Neural cell (in vitro differentiated cells): ENCODE measurements around the gene PPP2R3A. TPM values are rescaled to one million over a fixed set of nuclear protein-coding genes. Genes with fewer than 3 reads are reported as not detected.
"Not testable (repeated sequence)": the region's sequence is repeated elsewhere in the genome, so short reads cannot be mapped to it uniquely, and the experiment has no call there.

Experiments used
- H2AFZ ChIP-seq: fragments of 200-600, 300-800 bp; sonication (generic), shearing (Covaris generic); 2 replicates; pipeline ENCODE4 v1.6.0; 2014; ENCODE audit warnings: low read depth, mild to moderate bottlenecking, antibody characterized with exemption, low read length, moderate library complexity
- H3F3A ChIP-seq: fragments of 200-600 bp; shearing (Covaris generic); 2 replicates; pipeline ENCODE4 v1.6.1; 2016; ENCODE audit warnings: mild to moderate bottlenecking, moderate library complexity, mixed read lengths, antibody characterized with exemption, low read length; ENCODE audit not compliant: insufficient read depth, poor library complexity, severe bottlenecking
- H3K27ac ChIP-seq: fragments of 200-600, 300-800 bp; sonication (generic), shearing (Covaris generic); 2 replicates; pipeline ENCODE4 v1.5.1; 2014; ENCODE audit warnings: mild to moderate bottlenecking, low read length, moderate library complexity
- H3K27me3 ChIP-seq: fragments of 300-800, 200-600 bp; sonication (generic), shearing (Covaris generic); 2 replicates; pipeline ENCODE4 v1.6.0; 2014; ENCODE audit warnings: mild to moderate bottlenecking, low read depth, low read length, moderate library complexity; ENCODE audit not compliant: insufficient read depth
- H3K36me3 ChIP-seq: fragments of 300-800, 200-600 bp; sonication (generic), shearing (Covaris generic); 2 replicates; pipeline ENCODE4 v1.5.1; 2014; ENCODE audit warnings: mild to moderate bottlenecking, antibody characterized with exemption, low read length, moderate library complexity; ENCODE audit not compliant: insufficient read depth
- H3K4me2 ChIP-seq: fragments of 300-800, 200-600 bp; sonication (generic), shearing (Covaris generic); 2 replicates; pipeline ENCODE4 v1.6.0; 2014; ENCODE audit warnings: mild to moderate bottlenecking, low read length
- H3K4me3 ChIP-seq: fragments of 300-800, 200-600 bp; sonication (generic), shearing (Covaris generic); 2 replicates; pipeline ENCODE4 v1.5.1; 2014; ENCODE audit warnings: mild to moderate bottlenecking, low read length, moderate library complexity
- H3K79me2 ChIP-seq: fragments of 200-600 bp; shearing (Covaris generic); replicated peaks from 2 replicates; pipeline ENCODE4 v1.6.0; 2014; ENCODE audit warnings: mild to moderate bottlenecking, low read length, moderate library complexity; ENCODE audit not compliant: insufficient read depth
- H3K9ac ChIP-seq: fragments of 300-800, 200-600 bp; sonication (generic), shearing (Covaris generic); 2 replicates; pipeline ENCODE4 v1.6.1; 2016; ENCODE audit warnings: mild to moderate bottlenecking, low read length, mixed read lengths
- H3K9me2 ChIP-seq: fragments of 200-600 bp; shearing (Covaris generic); 2 replicates; pipeline ENCODE4 v1.6.1; 2016; ENCODE audit warnings: mild to moderate bottlenecking, low read length, mixed read lengths; ENCODE audit not compliant: insufficient read depth
- H3K9me3 ChIP-seq: fragments of 200-600, 300-800 bp; sonication (generic), shearing (Covaris generic); 2 replicates; pipeline ENCODE4 v1.6.1; 2016; ENCODE audit warnings: mild to moderate bottlenecking, mixed run types, low read length, moderate library complexity, mixed read lengths
- H4K20me1 ChIP-seq: fragments of 200-600 bp; shearing (Covaris generic); 2 replicates; pipeline ENCODE4 v1.6.1; 2016; ENCODE audit warnings: mild to moderate bottlenecking, mixed run types; ENCODE audit not compliant: insufficient read depth
- CTCF ChIP-seq: fragments of 450-650 bp; IDR thresholded peaks from 2 replicates; pipeline ENCODE4 v1.5.1; 2014; ENCODE audit warnings: antibody characterized with exemption, mild to moderate bottlenecking, moderate library complexity; ENCODE audit not compliant: poor library complexity, severe bottlenecking
- EP300 ChIP-seq: fragments of 450-650 bp; conservative IDR thresholded peaks from 2 replicates; pipeline ENCODE4 v1.6.1; 2014; ENCODE audit warnings: antibody characterized with exemption, mild to moderate bottlenecking, moderate library complexity; ENCODE audit not compliant: poor library complexity, severe bottlenecking
- EZH2 ChIP-seq: fragments of 200-600, 300-800 bp; shearing (Covaris generic), sonication (generic); IDR thresholded peaks from 2 replicates; pipeline ENCODE4 v1.6.1; 2014; ENCODE audit warnings: antibody characterized with exemption, low read length, borderline replicate concordance, mild to moderate bottlenecking; ENCODE audit not compliant: insufficient read depth, poor library complexity, severe bottlenecking
- MXI1 ChIP-seq: fragments of 450-650 bp; conservative IDR thresholded peaks from 2 replicates; pipeline ENCODE4 v1.6.1; 2014; ENCODE audit warnings: antibody characterized with exemption, mild to moderate bottlenecking; ENCODE audit not compliant: poor library complexity, severe bottlenecking
- POLR2AphosphoS5 ChIP-seq: IDR thresholded peaks from 2 replicates; pipeline ENCODE4 v1.6.1; 2012
- RAD21 ChIP-seq: fragments of 450-650 bp; conservative IDR thresholded peaks from 2 replicates; pipeline ENCODE4 v1.6.1; 2014; ENCODE audit warnings: antibody characterized with exemption, mild to moderate bottlenecking, moderate library complexity
- SMC3 ChIP-seq: fragments of 450-650 bp; conservative IDR thresholded peaks from 2 replicates; pipeline ENCODE4 v1.6.1; 2014; ENCODE audit warnings: antibody characterized with exemption, mild to moderate bottlenecking, moderate library complexity; ENCODE audit not compliant: poor library complexity
- TAF1 ChIP-seq: IDR thresholded peaks from 2 replicates; pipeline ENCODE4 v1.6.1; 2012; ENCODE audit warnings: low read depth
- polyA plus RNA-seq: library from polyadenylated mRNA; depleted of rRNA; stranded (reverse); fragments of >200 nt; gene quantifications from 2 replicates; pipeline ENCODE4 v1.2.3, GENCODE V29; 2014
- TF ChIP-seq, protein P1 (sequence below): IDR thresholded peaks from 2 replicates; pipeline ENCODE4 v1.6.1; 2012; ENCODE audit warnings: borderline replicate concordance

Gene PPP2R3A
- polyA plus RNA-seq, 1 donor from 2014 or later, result 17.9 TPM

DNA sequence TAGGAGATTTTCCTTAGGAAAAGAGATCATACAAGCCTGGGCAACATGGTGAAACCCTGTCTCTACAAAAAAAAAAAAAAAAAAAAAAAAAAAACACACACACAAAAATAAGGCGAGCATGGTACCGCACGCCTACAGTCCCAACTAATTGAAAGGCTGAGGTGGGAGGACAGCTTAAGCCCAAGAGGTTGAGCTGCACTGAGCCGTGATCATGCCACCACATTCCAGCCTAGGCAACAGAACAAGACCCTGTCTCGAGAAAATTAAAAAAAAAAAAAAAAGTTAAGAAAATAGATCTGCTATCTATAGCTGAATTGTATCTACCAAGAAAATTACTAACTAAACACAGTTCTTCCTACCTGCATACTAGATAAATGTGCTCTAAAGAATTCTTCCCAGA lies 223.5 kb downstream of the PPP2R3A start:
- Histone ChIP-seq H3F3A (no peaks in the 10 kb centered on the region), H3K9me3 (no peaks in the 10 kb centered on the region), H4K20me1 (peaks cover 17% of the 10 kb centered on the region), H3K4me3 (no peak overlapping the region), H3K27ac (no peak overlapping the region), H3K4me2 (no peak overlapping the region), H3K9me2 (no peaks in the 10 kb centered on the region), H3K9ac (no peak overlapping the region), H3K79me2 (peaks cover 97% of the 10 kb centered on the region), H3K36me3 (no peaks in the 10 kb centered on the region), H2AFZ (no peak overlapping the region), H3K27me3 (no peaks in the 10 kb centered on the region)
- TF ChIP-seq EZH2, result no peak
- TF ChIP-seq, protein P1, sequence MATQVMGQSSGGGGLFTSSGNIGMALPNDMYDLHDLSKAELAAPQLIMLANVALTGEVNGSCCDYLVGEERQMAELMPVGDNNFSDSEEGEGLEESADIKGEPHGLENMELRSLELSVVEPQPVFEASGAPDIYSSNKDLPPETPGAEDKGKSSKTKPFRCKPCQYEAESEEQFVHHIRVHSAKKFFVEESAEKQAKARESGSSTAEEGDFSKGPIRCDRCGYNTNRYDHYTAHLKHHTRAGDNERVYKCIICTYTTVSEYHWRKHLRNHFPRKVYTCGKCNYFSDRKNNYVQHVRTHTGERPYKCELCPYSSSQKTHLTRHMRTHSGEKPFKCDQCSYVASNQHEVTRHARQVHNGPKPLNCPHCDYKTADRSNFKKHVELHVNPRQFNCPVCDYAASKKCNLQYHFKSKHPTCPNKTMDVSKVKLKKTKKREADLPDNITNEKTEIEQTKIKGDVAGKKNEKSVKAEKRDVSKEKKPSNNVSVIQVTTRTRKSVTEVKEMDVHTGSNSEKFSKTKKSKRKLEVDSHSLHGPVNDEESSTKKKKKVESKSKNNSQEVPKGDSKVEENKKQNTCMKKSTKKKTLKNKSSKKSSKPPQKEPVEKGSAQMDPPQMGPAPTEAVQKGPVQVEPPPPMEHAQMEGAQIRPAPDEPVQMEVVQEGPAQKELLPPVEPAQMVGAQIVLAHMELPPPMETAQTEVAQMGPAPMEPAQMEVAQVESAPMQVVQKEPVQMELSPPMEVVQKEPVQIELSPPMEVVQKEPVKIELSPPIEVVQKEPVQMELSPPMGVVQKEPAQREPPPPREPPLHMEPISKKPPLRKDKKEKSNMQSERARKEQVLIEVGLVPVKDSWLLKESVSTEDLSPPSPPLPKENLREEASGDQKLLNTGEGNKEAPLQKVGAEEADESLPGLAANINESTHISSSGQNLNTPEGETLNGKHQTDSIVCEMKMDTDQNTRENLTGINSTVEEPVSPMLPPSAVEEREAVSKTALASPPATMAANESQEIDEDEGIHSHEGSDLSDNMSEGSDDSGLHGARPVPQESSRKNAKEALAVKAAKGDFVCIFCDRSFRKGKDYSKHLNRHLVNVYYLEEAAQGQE, result no peak
- no peak for TF ChIP-seq EP300
- TF ChIP-seq TAF1, result no peak
- no peak for TF ChIP-seq SMC3
- TF ChIP-seq POLR2AphosphoS5, result no peak
- no peak for TF ChIP-seq RAD21
- TF ChIP-seq MXI1, result no peak
- TF ChIP-seq CTCF, result no peak

- Histone ChIP-seq H4K20me1 (peaks cover 27% of the 10 kb centered on the region), H3K9me3 (no peaks in the 10 kb centered on the region), H2AFZ (no peak overlapping the region), H3K4me2 (no peak overlapping the region), H3K9ac (no peak overlapping the region), H3K27me3 (no peaks in the 10 kb centered on the region), H3K9me2 (no peaks in the 10 kb centered on the region), H3K36me3 (no peaks in the 10 kb centered on the region), H3K79me2 (peaks cover 97% of the 10 kb centered on the region), H3K27ac (no peak overlapping the region), H3F3A (no peaks in the 10 kb centered on the region), H3K4me3 (no peak overlapping the region)
- TF ChIP-seq RAD21 (no peak), EZH2 (no peak), TAF1 (no peak), CTCF (no peak), POLR2AphosphoS5 (no peak), SMC3 (no peak), EP300 (no peak), MXI1 (no peak)
- TF ChIP-seq, protein P1, result no peak
These were observed 224.5 kb downstream of the PPP2R3A start for GRCh38 chr3:136189859-136190617.

DNA sequence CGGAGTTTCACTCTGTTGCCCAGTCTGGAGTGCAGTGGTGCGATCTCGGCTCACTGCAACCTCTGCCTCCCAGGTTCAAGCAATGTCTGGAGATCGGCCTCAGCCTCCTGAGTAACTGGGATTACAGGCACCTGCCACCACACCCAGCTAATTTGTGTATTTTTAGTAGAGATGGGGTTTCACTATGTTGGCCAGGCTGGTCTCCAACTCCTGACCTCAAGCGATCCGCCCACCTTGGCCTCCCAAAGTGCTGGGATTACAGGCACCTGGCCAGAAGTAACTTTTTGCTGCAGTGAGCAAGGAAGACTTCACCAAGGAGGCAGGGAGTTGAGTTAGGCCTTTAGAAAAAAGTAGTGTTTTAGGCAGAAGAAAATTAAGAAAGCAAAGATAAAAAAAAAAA lies 226.7 kb downstream of the PPP2R3A start:
- peaks cover 83% of the 10 kb centered on the region for H3K79me2 ChIP-seq
- H3K9me2 ChIP-seq, H3K9ac ChIP-seq, H3K27me3 ChIP-seq, H3K27ac ChIP-seq, H3K9me3 ChIP-seq, H3F3A ChIP-seq, H2AFZ ChIP-seq, H3K36me3 ChIP-seq: not testable (repeated sequence)
- H3K4me3 ChIP-seq, result peak overlapping the region; percentile 93
- H3K4me2 ChIP-seq, result peak overlapping the region; percentile 83
- H4K20me1 ChIP-seq, result peaks cover 31% of the 10 kb centered on the region
